ENCODE data around the gene PCGF3.

PCGF3 gene

DNA sequence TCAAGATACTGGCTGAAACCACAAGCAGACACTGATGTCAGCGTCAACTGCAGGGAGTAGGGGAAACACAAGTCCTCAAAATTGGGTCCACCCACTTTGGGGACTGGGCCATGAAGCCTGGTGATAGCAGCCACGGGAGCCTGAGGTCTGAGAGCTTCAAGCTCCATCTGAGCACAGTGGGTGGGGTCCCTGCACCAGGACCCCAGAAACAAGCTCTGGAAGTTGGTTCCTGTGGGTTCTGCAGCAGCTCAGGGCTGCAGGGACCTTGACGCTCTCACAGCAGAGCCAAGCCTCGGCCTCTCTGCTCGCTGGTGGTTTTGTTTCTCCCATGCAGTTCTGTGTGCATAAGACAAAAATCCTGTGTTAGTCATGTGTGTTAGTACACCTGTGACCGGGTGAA, 65.8 kb downstream of the PCGF3 start:
- no peaks in the 10 kb centered on the region for H3K4me1 ChIP-seq (ENCODE audit: control insufficient read depth, insufficient read depth, low read length)
- H3K9me3 ChIP-seq (ENCODE audit: control insufficient read depth, insufficient read depth, low read depth, low read length), result no peaks in the 10 kb centered on the region
- ChIA-PET CTCF (interaction anchor here (0.7 kb wide), 1 partner anchor 171 kb away, joined by 5 read pairs; no protein-coding TSS in a partner anchor), POLR2A (no interaction called here)
- no peak overlapping the region for H3K4me3 ChIP-seq (ENCODE audit: low read depth, low read length)
- TF ChIP-seq ZNF274 (IDR thresholded peaks at IDR 0.05; ENCODE audit: low read length), result no peak
- no peak for TF ChIP-seq ZNF274 (tag by site-specific recombination; IDR thresholded peaks at IDR 0.05; ENCODE audit: borderline replicate concordance)
- TF ChIP-seq ZNF501 (tag by site-specific recombination; IDR thresholded peaks at IDR 0.05), result no peak
- TF ChIP-seq, protein P1, sequence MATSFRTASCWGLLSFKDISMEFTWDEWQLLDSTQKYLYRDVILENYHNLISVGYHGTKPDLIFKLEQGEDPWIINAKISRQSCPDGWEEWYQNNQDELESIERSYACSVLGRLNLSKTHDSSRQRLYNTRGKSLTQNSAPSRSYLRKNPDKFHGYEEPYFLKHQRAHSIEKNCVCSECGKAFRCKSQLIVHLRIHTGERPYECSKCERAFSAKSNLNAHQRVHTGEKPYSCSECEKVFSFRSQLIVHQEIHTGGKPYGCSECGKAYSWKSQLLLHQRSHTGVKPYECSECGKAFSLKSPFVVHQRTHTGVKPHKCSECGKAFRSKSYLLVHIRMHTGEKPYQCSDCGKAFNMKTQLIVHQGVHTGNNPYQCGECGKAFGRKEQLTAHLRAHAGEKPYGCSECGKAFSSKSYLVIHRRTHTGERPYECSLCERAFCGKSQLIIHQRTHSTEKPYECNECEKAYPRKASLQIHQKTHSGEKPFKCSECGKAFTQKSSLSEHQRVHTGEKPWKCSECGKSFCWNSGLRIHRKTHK (tag by site-specific recombination; IDR thresholded peaks at IDR 0.05), result no peak
- TF ChIP-seq ZNF350 (tag by site-specific recombination; IDR thresholded peaks at IDR 0.05), result no peak
- no peak for TF ChIP-seq REPIN1 (tag by site-specific recombination; IDR thresholded peaks at IDR 0.05; ENCODE audit: low read depth)
- TF ChIP-seq ZNF791 (tag by site-specific recombination; IDR thresholded peaks at IDR 0.05), result no peak
- TF ChIP-seq, protein P2, sequence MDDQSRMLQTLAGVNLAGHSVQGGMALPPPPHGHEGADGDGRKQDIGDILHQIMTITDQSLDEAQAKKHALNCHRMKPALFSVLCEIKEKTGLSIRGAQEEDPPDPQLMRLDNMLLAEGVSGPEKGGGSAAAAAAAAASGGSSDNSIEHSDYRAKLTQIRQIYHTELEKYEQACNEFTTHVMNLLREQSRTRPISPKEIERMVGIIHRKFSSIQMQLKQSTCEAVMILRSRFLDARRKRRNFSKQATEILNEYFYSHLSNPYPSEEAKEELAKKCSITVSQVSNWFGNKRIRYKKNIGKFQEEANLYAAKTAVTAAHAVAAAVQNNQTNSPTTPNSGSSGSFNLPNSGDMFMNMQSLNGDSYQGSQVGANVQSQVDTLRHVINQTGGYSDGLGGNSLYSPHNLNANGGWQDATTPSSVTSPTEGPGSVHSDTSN (CRISPR knock-in tag; IDR thresholded peaks at IDR 0.05), result no peak
- TF ChIP-seq ZNF585B (tag by site-specific recombination; IDR thresholded peaks at IDR 0.05), result no peak
- no peak for TF ChIP-seq ZSCAN30 (tag by site-specific recombination; IDR thresholded peaks at IDR 0.05)
- TF ChIP-seq PRDM1 (tag by site-specific recombination; IDR thresholded peaks at IDR 0.05), result no peak
- TF ChIP-seq ZBTB48 (tag by site-specific recombination; IDR thresholded peaks at IDR 0.05), result no peak
- H3K36me3 ChIP-seq (ENCODE audit: control insufficient read depth in 2 of 2, insufficient read depth in 1 of 2, low read length in 2 of 2), result peaks cover 0 to 70% of the 10 kb centered on the region in 2 experiments; a peak in 2 of 3 replicates
- no peak overlapping the region for H3K27ac ChIP-seq (ENCODE audit: extremely low read depth, low read depth, low read length)

DNA sequence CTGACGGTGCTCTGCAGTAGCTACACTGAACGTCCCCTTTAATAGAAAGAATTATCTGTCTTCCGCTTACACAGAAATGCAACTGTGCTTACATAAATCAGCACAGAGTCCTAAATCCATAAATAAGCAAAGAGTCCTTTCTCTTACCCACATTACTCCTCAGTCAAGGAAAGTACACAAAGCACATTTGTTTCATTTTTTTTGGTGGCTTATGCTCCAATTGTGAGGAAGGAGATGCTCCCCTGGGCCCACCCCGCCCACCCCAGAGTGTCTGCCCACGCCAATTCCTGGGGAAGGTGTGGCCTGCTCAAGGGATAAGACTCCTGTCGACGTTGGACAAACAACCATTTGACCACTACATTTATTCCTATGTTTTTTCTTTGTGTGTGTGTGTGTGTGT, 66.5 kb downstream of the PCGF3 start:
- POLR2A ChIA-PET, result no interaction called here
- Histone ChIP-seq H3K9me3 (ENCODE audit: control insufficient read depth, insufficient read depth, low read depth, low read length) (no peaks in the 10 kb centered on the region), H3K4me3 (ENCODE audit: low read depth, low read length) (no peak overlapping the region), H3K36me3 (ENCODE audit: control insufficient read depth in 2 of 2, insufficient read depth in 1 of 2, low read length in 2 of 2) (peaks cover 0 to 68% of the 10 kb centered on the region in 2 experiments; a peak in 2 of 3 replicates), H3K4me1 (ENCODE audit: control insufficient read depth, insufficient read depth, low read length) (no peaks in the 10 kb centered on the region), H3K27ac (ENCODE audit: extremely low read depth, low read depth, low read length) (no peak overlapping the region)
- TF ChIP-seq, protein P3, sequence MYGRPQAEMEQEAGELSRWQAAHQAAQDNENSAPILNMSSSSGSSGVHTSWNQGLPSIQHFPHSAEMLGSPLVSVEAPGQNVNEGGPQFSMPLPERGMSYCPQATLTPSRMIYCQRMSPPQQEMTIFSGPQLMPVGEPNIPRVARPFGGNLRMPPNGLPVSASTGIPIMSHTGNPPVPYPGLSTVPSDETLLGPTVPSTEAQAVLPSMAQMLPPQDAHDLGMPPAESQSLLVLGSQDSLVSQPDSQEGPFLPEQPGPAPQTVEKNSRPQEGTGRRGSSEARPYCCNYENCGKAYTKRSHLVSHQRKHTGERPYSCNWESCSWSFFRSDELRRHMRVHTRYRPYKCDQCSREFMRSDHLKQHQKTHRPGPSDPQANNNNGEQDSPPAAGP (tag by site-specific recombination; IDR thresholded peaks at IDR 0.05), result no peak
- TF ChIP-seq, protein P4, sequence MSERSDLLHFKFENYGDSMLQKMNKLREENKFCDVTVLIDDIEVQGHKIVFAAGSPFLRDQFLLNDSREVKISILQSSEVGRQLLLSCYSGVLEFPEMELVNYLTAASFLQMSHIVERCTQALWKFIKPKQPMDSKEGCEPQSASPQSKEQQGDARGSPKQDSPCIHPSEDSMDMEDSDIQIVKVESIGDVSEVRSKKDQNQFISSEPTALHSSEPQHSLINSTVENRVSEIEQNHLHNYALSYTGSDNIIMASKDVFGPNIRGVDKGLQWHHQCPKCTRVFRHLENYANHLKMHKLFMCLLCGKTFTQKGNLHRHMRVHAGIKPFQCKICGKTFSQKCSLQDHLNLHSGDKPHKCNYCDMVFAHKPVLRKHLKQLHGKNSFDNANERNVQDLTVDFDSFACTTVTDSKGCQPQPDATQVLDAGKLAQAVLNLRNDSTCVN (tag by site-specific recombination; optimal IDR thresholded peaks at IDR 0.05), result no peak
- no peak for TF ChIP-seq SCRT1 (tag by site-specific recombination; IDR thresholded peaks at IDR 0.05; ENCODE audit: borderline replicate concordance)
- TF ChIP-seq OSR2 (tag by site-specific recombination; IDR thresholded peaks at IDR 0.05), result no peak
- TF ChIP-seq ZNF239 (tag by site-specific recombination; IDR thresholded peaks at IDR 0.05), result no peak
- TF ChIP-seq, protein P5, sequence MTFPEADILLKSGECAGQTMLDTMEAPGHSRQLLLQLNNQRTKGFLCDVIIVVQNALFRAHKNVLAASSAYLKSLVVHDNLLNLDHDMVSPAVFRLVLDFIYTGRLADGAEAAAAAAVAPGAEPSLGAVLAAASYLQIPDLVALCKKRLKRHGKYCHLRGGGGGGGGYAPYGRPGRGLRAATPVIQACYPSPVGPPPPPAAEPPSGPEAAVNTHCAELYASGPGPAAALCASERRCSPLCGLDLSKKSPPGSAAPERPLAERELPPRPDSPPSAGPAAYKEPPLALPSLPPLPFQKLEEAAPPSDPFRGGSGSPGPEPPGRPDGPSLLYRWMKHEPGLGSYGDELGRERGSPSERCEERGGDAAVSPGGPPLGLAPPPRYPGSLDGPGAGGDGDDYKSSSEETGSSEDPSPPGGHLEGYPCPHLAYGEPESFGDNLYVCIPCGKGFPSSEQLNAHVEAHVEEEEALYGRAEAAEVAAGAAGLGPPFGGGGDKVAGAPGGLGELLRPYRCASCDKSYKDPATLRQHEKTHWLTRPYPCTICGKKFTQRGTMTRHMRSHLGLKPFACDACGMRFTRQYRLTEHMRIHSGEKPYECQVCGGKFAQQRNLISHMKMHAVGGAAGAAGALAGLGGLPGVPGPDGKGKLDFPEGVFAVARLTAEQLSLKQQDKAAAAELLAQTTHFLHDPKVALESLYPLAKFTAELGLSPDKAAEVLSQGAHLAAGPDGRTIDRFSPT (tag by site-specific recombination; IDR thresholded peaks at IDR 0.05), result no peak
- TF ChIP-seq ZNF302 (tag by site-specific recombination; IDR thresholded peaks at IDR 0.05; ENCODE audit: low read depth), result no peak
- no peak for TF ChIP-seq ZNF791 (tag by site-specific recombination; IDR thresholded peaks at IDR 0.05)
- TF ChIP-seq BCL11B (tag by site-specific recombination; IDR thresholded peaks at IDR 0.05; ENCODE audit: low read depth), result no peak
- TF ChIP-seq, protein P6, sequence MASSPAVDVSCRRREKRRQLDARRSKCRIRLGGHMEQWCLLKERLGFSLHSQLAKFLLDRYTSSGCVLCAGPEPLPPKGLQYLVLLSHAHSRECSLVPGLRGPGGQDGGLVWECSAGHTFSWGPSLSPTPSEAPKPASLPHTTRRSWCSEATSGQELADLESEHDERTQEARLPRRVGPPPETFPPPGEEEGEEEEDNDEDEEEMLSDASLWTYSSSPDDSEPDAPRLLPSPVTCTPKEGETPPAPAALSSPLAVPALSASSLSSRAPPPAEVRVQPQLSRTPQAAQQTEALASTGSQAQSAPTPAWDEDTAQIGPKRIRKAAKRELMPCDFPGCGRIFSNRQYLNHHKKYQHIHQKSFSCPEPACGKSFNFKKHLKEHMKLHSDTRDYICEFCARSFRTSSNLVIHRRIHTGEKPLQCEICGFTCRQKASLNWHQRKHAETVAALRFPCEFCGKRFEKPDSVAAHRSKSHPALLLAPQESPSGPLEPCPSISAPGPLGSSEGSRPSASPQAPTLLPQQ (tag by site-specific recombination; IDR thresholded peaks at IDR 0.05), result no peak
- no peak for TF ChIP-seq HOXA7 (CRISPR knock-in tag; IDR thresholded peaks at IDR 0.05; ENCODE audit: borderline replicate concordance)
- TF ChIP-seq, protein P7, sequence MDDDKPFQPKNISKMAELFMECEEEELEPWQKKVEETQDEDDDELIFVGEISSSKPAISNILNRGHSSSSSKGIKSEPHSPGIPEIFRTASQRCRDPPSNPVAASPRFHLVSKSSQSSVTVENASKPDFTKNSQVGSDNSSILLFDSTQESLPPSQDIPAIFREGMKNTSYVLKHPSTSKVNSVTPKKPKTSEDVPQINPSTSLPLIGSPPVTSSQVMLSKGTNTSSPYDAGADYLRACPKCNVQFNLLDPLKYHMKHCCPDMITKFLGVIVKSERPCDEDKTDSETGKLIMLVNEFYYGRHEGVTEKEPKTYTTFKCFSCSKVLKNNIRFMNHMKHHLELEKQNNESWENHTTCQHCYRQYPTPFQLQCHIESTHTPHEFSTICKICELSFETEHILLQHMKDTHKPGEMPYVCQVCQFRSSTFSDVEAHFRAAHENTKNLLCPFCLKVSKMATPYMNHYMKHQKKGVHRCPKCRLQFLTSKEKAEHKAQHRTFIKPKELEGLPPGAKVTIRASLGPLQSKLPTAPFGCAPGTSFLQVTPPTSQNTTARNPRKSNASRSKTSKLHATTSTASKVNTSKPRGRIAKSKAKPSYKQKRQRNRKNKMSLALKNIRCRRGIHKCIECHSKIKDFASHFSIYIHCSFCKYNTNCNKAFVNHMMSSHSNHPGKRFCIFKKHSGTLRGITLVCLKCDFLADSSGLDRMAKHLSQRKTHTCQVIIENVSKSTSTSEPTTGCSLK (tag by site-specific recombination; IDR thresholded peaks at IDR 0.05), result no peak
- no peak for TF ChIP-seq ZFP41 (tag by site-specific recombination; IDR thresholded peaks at IDR 0.05; ENCODE audit: borderline replicate concordance)
- CTCF ChIA-PET, result no interaction called here
